ENCODE data around the gene VGLL4.

VGLL4 gene

DNA sequence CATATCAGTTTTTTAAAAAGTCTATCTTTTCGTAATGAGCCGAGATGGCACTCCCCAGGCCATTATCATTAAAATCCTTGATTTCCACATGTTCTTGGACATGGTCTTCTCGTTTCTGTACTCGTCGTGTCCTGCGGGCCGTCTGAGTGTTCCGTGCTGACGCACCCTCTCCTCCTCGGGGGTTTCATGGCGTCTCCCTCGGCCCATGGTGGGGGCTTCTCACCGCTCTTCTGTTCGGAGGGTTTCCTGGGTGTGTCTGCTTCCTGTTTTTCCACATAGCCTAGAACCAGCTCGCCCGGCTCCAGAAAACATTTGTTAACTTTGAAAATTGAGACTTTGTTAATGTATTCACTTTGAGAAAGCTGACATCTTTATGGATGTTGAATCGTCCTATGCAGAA is 92.7 kb downstream of the VGLL4 start:
- no peak for DNase-seq
- H3K79me1 ChIP-seq (ENCODE audit: low read length), result no peaks in the 10 kb centered on the region
- H3K4me3 ChIP-seq (ENCODE audit: low read length), result no peak overlapping the region
- H3K27ac ChIP-seq (ENCODE audit: low read depth, low read length), result no peak overlapping the region
- no peak overlapping the region for H3K23ac ChIP-seq (ENCODE audit: low read length)
- no peak overlapping the region for H3K18ac ChIP-seq (ENCODE audit: low read length)
- H2BK120ac ChIP-seq (ENCODE audit: low read depth, low read length), result no peak overlapping the region
- H3K9ac ChIP-seq (ENCODE audit: low read length), result no peak overlapping the region
- no peak overlapping the region for H2BK15ac ChIP-seq (replicated peaks; ENCODE audit: low read depth)
- H3K56ac ChIP-seq (ENCODE audit: low read length), result no peak overlapping the region
- no peaks in the 10 kb centered on the region for H3K27me3 ChIP-seq (ENCODE audit: insufficient read depth, low read length, poor library complexity)
- whole genome bisulfite sequencing (ENCODE audit: extremely low coverage, insufficient coverage, low lambda C conversion rate), result no CpG with 5 or more reads among the region's 17 CpGs
- H3K4me2 ChIP-seq (ENCODE audit: low read length), result no peak overlapping the region
- no peak overlapping the region for H4K8ac ChIP-seq (ENCODE audit: low read depth, low read length)
- H3K79me2 ChIP-seq (ENCODE audit: control insufficient read depth, insufficient read depth, low read length), result no peaks in the 10 kb centered on the region
- H3K4me1 ChIP-seq (ENCODE audit: control insufficient read depth, low read depth, low read length), result no peaks in the 10 kb centered on the region
- no peaks in the 10 kb centered on the region for H3K36me3 ChIP-seq (ENCODE audit: control insufficient read depth, insufficient read depth, low read length)
- no peak overlapping the region for H2BK5ac ChIP-seq (ENCODE audit: low read length)
- H4K5ac ChIP-seq (ENCODE audit: low read length), result no peak overlapping the region
- no peak overlapping the region for H3K4ac ChIP-seq (ENCODE audit: low read depth, low read length)
- no peak overlapping the region for H2AK5ac ChIP-seq (ENCODE audit: low read length)

- no peak overlapping the region for H2BK5ac ChIP-seq (ENCODE audit: low read length)
- no peaks in the 10 kb centered on the region for H3K79me1 ChIP-seq (ENCODE audit: low read length)
- H3K4me2 ChIP-seq (ENCODE audit: low read length), result no peak overlapping the region
- no peaks in the 10 kb centered on the region for H3K4me1 ChIP-seq (ENCODE audit: control insufficient read depth, low read depth, low read length)
- H3K23ac ChIP-seq (ENCODE audit: low read length), result no peak overlapping the region
- H3K18ac ChIP-seq (ENCODE audit: low read length), result no peak overlapping the region
- no peak overlapping the region for H3K27ac ChIP-seq (ENCODE audit: low read depth, low read length)
- DNase-seq, result no peak
- H3K4me3 ChIP-seq (ENCODE audit: low read length), result no peak overlapping the region
- H3K27me3 ChIP-seq (ENCODE audit: insufficient read depth, low read length, poor library complexity), result no peaks in the 10 kb centered on the region
- H2BK15ac ChIP-seq (replicated peaks; ENCODE audit: low read depth), result no peak overlapping the region
- no peak overlapping the region for H3K56ac ChIP-seq (ENCODE audit: low read length)
- H3K9ac ChIP-seq (ENCODE audit: low read length), result no peak overlapping the region
- no peaks in the 10 kb centered on the region for H3K79me2 ChIP-seq (ENCODE audit: control insufficient read depth, insufficient read depth, low read length)
- H2AK5ac ChIP-seq (ENCODE audit: low read length), result no peak overlapping the region
- H4K5ac ChIP-seq (ENCODE audit: low read length), result no peak overlapping the region
- H2BK120ac ChIP-seq (ENCODE audit: low read depth, low read length), result no peak overlapping the region
- no CpG with 5 or more reads among the region's 9 CpGs for WGBS (ENCODE audit: extremely low coverage, insufficient coverage, low lambda C conversion rate)
- H4K8ac ChIP-seq (ENCODE audit: low read depth, low read length), result no peak overlapping the region
- H3K36me3 ChIP-seq (ENCODE audit: control insufficient read depth, insufficient read depth, low read length), result no peaks in the 10 kb centered on the region
- H3K4ac ChIP-seq (ENCODE audit: low read depth, low read length), result no peak overlapping the region
Observed at GRCh38 chr3:11549580-11550140, 94.1 kb downstream of the VGLL4 start.

- Histone ChIP-seq H3K9ac (ENCODE audit: low read length) (no peak overlapping the region), H3K27me3 (ENCODE audit: insufficient read depth, low read length, poor library complexity) (no peaks in the 10 kb centered on the region), H2BK120ac (ENCODE audit: low read depth, low read length) (no peak overlapping the region), H3K23ac (ENCODE audit: low read length) (no peak overlapping the region), H3K4ac (ENCODE audit: low read depth, low read length) (no peak overlapping the region), H3K4me2 (ENCODE audit: low read length) (no peak overlapping the region), H3K4me1 (ENCODE audit: control insufficient read depth, low read depth, low read length) (no peaks in the 10 kb centered on the region), H2AK5ac (ENCODE audit: low read length) (no peak overlapping the region), H3K36me3 (ENCODE audit: control insufficient read depth, insufficient read depth, low read length) (no peaks in the 10 kb centered on the region), H2BK15ac (replicated peaks; ENCODE audit: low read depth) (no peak overlapping the region), H4K8ac (ENCODE audit: low read depth, low read length) (no peak overlapping the region), H3K56ac (ENCODE audit: low read length) (no peak overlapping the region), H3K4me3 (ENCODE audit: low read length) (no peak overlapping the region), H2BK5ac (ENCODE audit: low read length) (no peak overlapping the region), H3K27ac (ENCODE audit: low read depth, low read length) (no peak overlapping the region), H4K5ac (ENCODE audit: low read length) (no peak overlapping the region), H3K79me2 (ENCODE audit: control insufficient read depth, insufficient read depth, low read length) (no peaks in the 10 kb centered on the region), H3K79me1 (ENCODE audit: low read length) (no peaks in the 10 kb centered on the region), H3K18ac (ENCODE audit: low read length) (no peak overlapping the region)
- DNase-seq, result no peak
- no CpG with 5 or more reads among the region's 7 CpGs for WGBS (ENCODE audit: extremely low coverage, insufficient coverage, low lambda C conversion rate)
Observed at GRCh38 chr3:11548721-11549131, 95.0 kb downstream of the VGLL4 start.

GRCh38 chr3:11547498-11547897 is 96.2 kb downstream of the VGLL4 start:
- H3K56ac ChIP-seq (ENCODE audit: low read length), result no peak overlapping the region
- H3K4ac ChIP-seq (ENCODE audit: low read depth, low read length), result no peak overlapping the region
- H3K79me1 ChIP-seq (ENCODE audit: low read length), result no peaks in the 10 kb centered on the region
- no peak overlapping the region for H2BK5ac ChIP-seq (ENCODE audit: low read length)
- no peaks in the 10 kb centered on the region for H3K27me3 ChIP-seq (ENCODE audit: insufficient read depth, low read length, poor library complexity)
- DNase-seq, result no peak
- no peak overlapping the region for H3K9ac ChIP-seq (ENCODE audit: low read length)
- H4K8ac ChIP-seq (ENCODE audit: low read depth, low read length), result no peak overlapping the region
- H3K79me2 ChIP-seq (ENCODE audit: control insufficient read depth, insufficient read depth, low read length), result no peaks in the 10 kb centered on the region
- H3K23ac ChIP-seq (ENCODE audit: low read length), result no peak overlapping the region
- no CpG with 5 or more reads among the region's 2 CpGs for WGBS (ENCODE audit: extremely low coverage, insufficient coverage, low lambda C conversion rate)
- no peak overlapping the region for H2BK120ac ChIP-seq (ENCODE audit: low read depth, low read length)
- H3K4me3 ChIP-seq (ENCODE audit: low read length), result no peak overlapping the region
- H3K18ac ChIP-seq (ENCODE audit: low read length), result no peak overlapping the region
- no peaks in the 10 kb centered on the region for H3K4me1 ChIP-seq (ENCODE audit: control insufficient read depth, low read depth, low read length)
- no peaks in the 10 kb centered on the region for H3K36me3 ChIP-seq (ENCODE audit: control insufficient read depth, insufficient read depth, low read length)
- no peak overlapping the region for H3K27ac ChIP-seq (ENCODE audit: low read depth, low read length)
- H2BK15ac ChIP-seq (replicated peaks; ENCODE audit: low read depth), result no peak overlapping the region
- no peak overlapping the region for H3K4me2 ChIP-seq (ENCODE audit: low read length)
- H2AK5ac ChIP-seq (ENCODE audit: low read length), result no peak overlapping the region
- no peak overlapping the region for H4K5ac ChIP-seq (ENCODE audit: low read length)

- H3K4me1 ChIP-seq (ENCODE audit: control insufficient read depth, low read depth, low read length), result no peaks in the 10 kb centered on the region
- H3K79me1 ChIP-seq (ENCODE audit: low read length), result no peaks in the 10 kb centered on the region
- no peak overlapping the region for H2AK5ac ChIP-seq (ENCODE audit: low read length)
- H3K4me3 ChIP-seq (ENCODE audit: low read length), result no peak overlapping the region
- no peak overlapping the region for H3K18ac ChIP-seq (ENCODE audit: low read length)
- no peak overlapping the region for H2BK5ac ChIP-seq (ENCODE audit: low read length)
- no peak for DNase-seq
- no peak overlapping the region for H4K5ac ChIP-seq (ENCODE audit: low read length)
- no peak overlapping the region for H2BK120ac ChIP-seq (ENCODE audit: low read depth, low read length)
- H3K79me2 ChIP-seq (ENCODE audit: control insufficient read depth, insufficient read depth, low read length), result no peaks in the 10 kb centered on the region
- H2BK15ac ChIP-seq (replicated peaks; ENCODE audit: low read depth), result no peak overlapping the region
- no peaks in the 10 kb centered on the region for H3K36me3 ChIP-seq (ENCODE audit: control insufficient read depth, insufficient read depth, low read length)
- H4K8ac ChIP-seq (ENCODE audit: low read depth, low read length), result no peak overlapping the region
- H3K23ac ChIP-seq (ENCODE audit: low read length), result no peak overlapping the region
- H3K9ac ChIP-seq (ENCODE audit: low read length), result no peak overlapping the region
- no peak overlapping the region for H3K4me2 ChIP-seq (ENCODE audit: low read length)
- H3K56ac ChIP-seq (ENCODE audit: low read length), result no peak overlapping the region
- H3K4ac ChIP-seq (ENCODE audit: low read depth, low read length), result no peak overlapping the region
- H3K27ac ChIP-seq (ENCODE audit: low read depth, low read length), result no peak overlapping the region
- no CpG with 5 or more reads among the region's 9 CpGs for WGBS (ENCODE audit: extremely low coverage, insufficient coverage, low lambda C conversion rate)
- no peaks in the 10 kb centered on the region for H3K27me3 ChIP-seq (ENCODE audit: insufficient read depth, low read length, poor library complexity)
Observed at GRCh38 chr3:11546657-11547302, 96.9 kb downstream of the VGLL4 start.

All from mesendoderm (in vitro differentiated cells).